HEK293 (cell line): ENCODE data around the gene SLC17A9.

Experiments
- FEZF1 ChIP-seq: fragments of 450-650 bp; formaldehyde crosslinking; IDR thresholded peaks from 2 replicates; pipeline ENCODE4 v1.5.1; 2016; ENCODE audit warnings: missing biosample characterization, missing genetic modification characterization
- KLF9 ChIP-seq: fragments of 450-650 bp; formaldehyde crosslinking; IDR thresholded peaks from 2 replicates; pipeline ENCODE4 v1.5.1; 2016; ENCODE audit warnings: missing biosample characterization, missing genetic modification characterization, low read depth
- MYNN ChIP-seq: fragments of 450-650 bp; formaldehyde crosslinking; IDR thresholded peaks from 2 replicates; pipeline ENCODE4 v1.5.1; 2016; ENCODE audit warnings: missing biosample characterization, missing genetic modification characterization, borderline replicate concordance
- ZNF138 ChIP-seq: fragments of 450-650 bp; formaldehyde crosslinking; IDR thresholded peaks from 2 replicates; pipeline ENCODE4 v1.5.1; 2016; ENCODE audit warnings: missing biosample characterization, missing genetic modification characterization, borderline replicate concordance
- ZNF157 ChIP-seq: fragments of 450-650 bp; formaldehyde crosslinking; IDR thresholded peaks from 2 replicates; pipeline ENCODE4 v1.5.1; 2016; ENCODE audit warnings: missing biosample characterization, missing genetic modification characterization
- ZNF174 ChIP-seq: fragments of 450-650 bp; formaldehyde crosslinking; IDR thresholded peaks from 2 replicates; pipeline ENCODE4 v1.5.0; 2017; ENCODE audit warnings: missing biosample characterization, mild to moderate bottlenecking, missing genetic modification characterization
- ZNF223 ChIP-seq: fragments of 450-650 bp; formaldehyde crosslinking; IDR thresholded peaks from 2 replicates; pipeline ENCODE4 v1.5.1; 2016; ENCODE audit warnings: missing biosample characterization, missing genetic modification characterization
- ZNF23 ChIP-seq: fragments of 450-650 bp; formaldehyde crosslinking; IDR thresholded peaks from 2 replicates; pipeline ENCODE4 v1.5.1; 2016; ENCODE audit warnings: missing biosample characterization, missing genetic modification characterization, borderline replicate concordance
- ZNF510 ChIP-seq: fragments of 450-650 bp; formaldehyde crosslinking; IDR thresholded peaks from 2 replicates; pipeline ENCODE4 v1.5.1; 2018; ENCODE audit warnings: mild to moderate bottlenecking, missing genetic modification characterization, missing biosample characterization; ENCODE audit not compliant: insufficient replicate concordance
- ZNF747 ChIP-seq: fragments of 450-650 bp; formaldehyde crosslinking; IDR thresholded peaks from 2 replicates; pipeline ENCODE4 v1.5.1; 2016; ENCODE audit warnings: missing biosample characterization, missing genetic modification characterization
- TF ChIP-seq, protein P1 (sequence below): fragments of 450-650 bp; formaldehyde crosslinking; IDR thresholded peaks from 2 replicates; pipeline ENCODE4 v1.5.1; 2016; ENCODE audit warnings: missing biosample characterization, missing genetic modification characterization

DNA sequence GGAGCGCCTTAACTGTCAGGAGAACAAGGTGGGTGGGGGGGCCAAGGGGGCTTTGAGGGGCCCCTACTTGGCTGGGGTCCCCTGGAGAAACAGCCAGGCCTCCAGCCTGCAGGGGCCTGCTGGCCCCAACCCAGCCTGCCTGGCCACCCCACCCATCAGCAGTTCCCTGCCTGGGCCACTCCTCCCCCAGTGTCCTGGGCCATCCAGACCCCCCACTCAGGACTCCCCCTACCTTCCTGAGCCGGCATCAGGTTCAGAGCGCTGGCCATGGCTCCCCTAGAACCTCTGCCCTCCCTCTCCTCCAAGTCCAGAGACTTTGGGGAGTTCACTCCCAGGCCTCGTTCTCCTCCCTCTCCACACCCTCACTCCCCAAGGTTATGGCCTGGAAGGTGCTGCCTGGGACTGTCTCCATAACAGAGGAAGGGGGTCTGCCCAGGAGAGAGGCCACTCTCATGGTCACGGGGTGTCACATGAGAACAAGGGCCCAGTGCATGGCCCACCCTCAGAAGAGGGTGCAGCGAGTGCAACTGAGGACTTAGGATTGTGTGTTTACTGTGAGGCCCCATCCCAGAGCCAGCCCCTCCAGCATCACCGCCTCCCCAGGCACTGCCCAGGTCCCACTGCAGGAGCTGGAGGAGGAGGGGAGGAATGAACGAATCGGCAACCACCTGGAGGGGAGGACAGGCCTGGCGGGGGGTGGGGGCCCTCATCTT is 6.0 kb downstream of the SLC17A9 start:
- TF ChIP-seq, protein P1, sequence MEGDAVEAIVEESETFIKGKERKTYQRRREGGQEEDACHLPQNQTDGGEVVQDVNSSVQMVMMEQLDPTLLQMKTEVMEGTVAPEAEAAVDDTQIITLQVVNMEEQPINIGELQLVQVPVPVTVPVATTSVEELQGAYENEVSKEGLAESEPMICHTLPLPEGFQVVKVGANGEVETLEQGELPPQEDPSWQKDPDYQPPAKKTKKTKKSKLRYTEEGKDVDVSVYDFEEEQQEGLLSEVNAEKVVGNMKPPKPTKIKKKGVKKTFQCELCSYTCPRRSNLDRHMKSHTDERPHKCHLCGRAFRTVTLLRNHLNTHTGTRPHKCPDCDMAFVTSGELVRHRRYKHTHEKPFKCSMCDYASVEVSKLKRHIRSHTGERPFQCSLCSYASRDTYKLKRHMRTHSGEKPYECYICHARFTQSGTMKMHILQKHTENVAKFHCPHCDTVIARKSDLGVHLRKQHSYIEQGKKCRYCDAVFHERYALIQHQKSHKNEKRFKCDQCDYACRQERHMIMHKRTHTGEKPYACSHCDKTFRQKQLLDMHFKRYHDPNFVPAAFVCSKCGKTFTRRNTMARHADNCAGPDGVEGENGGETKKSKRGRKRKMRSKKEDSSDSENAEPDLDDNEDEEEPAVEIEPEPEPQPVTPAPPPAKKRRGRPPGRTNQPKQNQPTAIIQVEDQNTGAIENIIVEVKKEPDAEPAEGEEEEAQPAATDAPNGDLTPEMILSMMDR (tag by site-specific recombination): no peak
- TF ChIP-seq ZNF510 (tag by site-specific recombination): no peak
- no peak for TF ChIP-seq ZNF157 (tag by site-specific recombination)
- no peak for TF ChIP-seq ZNF138 (tag by site-specific recombination)
- no peak for TF ChIP-seq ZNF23 (tag by site-specific recombination)
- TF ChIP-seq ZNF223 (tag by site-specific recombination): no peak
- no peak for TF ChIP-seq MYNN
- no peak for TF ChIP-seq ZNF747 (tag by site-specific recombination)
- no peak for TF ChIP-seq FEZF1 (tag by site-specific recombination)
- no peak for TF ChIP-seq KLF9
- no peak for TF ChIP-seq ZNF174 (tag by site-specific recombination)
